Stimulated activated CD4-positive, alpha-beta T cell treated with anti-CD3 and anti-CD28 coated beads, TNF-alpha, amount 100 ng/mL, for 1 hour (primary cell): ENCODE data around the gene GMPR2.

Experiments used
- DNase-seq, 3 donors: peaks; one replicate each; pipeline ENCODE4 v3.0.0-alpha.2; 2020; ENCODE audit warnings: low read depth in 3 of 3, low spot score in 1 of 3

Gene GMPR2

DNA sequence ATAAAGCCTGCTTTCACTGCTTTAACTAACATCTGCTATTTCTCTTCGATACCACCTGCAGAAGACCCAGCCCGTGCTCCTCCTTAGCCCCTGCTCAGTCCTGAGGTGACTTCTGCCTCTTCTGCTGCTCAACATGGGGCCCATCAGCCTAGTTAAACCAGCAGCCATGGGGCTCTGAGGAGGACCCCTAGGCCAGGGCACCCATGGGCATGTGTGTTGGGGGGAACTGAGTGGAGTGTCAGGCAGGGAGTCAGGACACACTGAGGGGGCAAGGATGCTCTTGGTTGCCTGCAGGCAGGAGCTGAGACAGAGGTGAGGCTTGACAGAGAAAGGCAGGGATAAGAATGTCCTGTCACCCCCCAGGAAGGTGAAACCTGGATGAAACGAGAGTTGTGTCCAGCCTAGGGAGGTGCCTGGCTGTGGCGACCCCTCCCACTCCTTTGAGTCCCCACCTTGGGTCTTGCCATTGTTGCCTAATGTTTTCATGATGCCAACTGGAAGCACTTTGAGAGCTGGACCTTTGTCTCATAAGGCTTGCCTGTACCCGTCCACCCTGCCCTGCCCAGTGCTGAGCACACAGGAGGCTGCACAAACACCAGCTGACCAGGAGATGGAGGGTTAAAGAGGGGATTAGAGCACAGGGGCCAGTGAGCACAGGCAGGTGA, 51.2 kb downstream of the GMPR2 start:
- DNase-seq = no peak

DNA sequence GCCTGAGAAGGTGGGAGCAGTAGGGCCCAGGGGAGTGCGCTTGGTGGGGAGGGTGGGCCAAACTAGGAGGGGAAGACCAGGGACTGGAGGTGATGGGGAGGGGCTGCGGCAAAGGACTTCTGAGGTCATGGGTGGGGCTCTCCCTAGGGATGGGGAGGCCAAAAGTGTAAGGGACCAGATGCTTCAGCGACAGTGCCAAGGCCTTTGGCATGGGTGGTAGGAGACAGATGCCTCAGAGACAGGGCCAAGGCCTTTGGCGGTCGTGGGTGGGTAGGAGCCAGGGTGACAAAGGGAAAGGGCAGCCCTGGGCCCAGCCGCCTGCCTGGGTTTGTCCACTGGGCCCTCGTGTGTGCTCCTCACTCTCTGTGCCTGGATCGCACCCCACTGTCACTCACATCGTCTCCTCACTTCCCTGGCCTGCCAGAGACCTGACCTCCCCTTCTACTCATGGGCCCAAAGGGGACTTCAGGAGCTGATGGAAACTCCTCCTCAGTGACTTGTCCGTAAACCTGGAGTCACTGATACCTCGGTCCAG, 51.8 kb downstream of the GMPR2 start:
- DNase-seq = no peak

DNA sequence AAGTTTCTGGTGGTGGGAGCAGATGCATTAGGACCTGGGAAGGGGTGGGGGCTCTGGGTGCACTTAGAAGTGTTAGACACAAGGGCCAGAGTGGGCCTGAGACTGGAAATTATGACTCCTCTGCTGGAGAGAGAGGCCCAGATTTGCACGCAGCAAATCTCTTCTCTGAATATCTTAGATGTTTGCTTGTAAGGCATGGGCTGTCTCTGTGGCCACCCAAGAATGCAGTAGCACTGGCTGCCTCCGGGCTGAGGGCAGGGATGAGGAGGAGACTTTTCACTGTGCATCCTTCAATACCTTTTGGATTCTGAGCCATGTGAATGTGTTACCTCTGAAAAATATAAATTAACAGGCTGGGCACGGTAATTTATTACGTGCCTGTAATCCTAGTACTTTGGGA, 52.6 kb downstream of the GMPR2 start:
- DNase-seq = no peak

DNA sequence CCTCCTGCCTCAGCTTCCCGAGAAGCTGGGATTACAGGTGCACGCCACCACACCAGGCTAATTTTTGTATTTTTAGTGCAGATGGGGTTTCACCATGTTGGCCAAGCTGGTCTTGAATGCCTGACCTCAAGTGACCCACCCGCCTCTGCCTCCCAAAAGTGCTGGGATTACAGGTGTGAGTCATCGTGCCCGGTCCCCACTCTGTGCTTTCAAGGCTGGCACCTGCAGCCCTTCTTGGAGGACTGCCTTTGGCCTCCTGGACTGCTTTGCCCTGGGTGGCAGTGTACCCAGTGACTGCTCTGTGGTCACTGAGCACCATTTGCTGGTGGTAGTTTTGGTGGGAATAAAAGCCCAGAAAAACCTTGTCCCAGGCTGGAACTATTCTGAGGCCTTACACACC, 54.3 kb downstream of the GMPR2 start:
- no peak for DNase-seq
